GM18505 (cell line): ENCODE measurements around the gene MLLT6.

Source experiments
- ATAC-seq: cut with Tn5 transposase; IDR thresholded peaks from one replicate; pipeline ENCODE4 v1.9.1; 2021; ENCODE audit not compliant: unreplicated experiment
- POLR2A ChIP-seq: IDR thresholded peaks from 4 replicates; pipeline ENCODE4 v1.6.1; 2011; ENCODE audit warnings: borderline replicate concordance; ENCODE audit not compliant: insufficient read depth, insufficient read length; ENCODE audit errors: extremely low read depth

Gene MLLT6

GRCh38 chr17:38691154-38691553 lies 13.9 kb upstream of the MLLT6 start:
- TF ChIP-seq POLR2A = no peak
- ATAC-seq = no peak

DNA sequence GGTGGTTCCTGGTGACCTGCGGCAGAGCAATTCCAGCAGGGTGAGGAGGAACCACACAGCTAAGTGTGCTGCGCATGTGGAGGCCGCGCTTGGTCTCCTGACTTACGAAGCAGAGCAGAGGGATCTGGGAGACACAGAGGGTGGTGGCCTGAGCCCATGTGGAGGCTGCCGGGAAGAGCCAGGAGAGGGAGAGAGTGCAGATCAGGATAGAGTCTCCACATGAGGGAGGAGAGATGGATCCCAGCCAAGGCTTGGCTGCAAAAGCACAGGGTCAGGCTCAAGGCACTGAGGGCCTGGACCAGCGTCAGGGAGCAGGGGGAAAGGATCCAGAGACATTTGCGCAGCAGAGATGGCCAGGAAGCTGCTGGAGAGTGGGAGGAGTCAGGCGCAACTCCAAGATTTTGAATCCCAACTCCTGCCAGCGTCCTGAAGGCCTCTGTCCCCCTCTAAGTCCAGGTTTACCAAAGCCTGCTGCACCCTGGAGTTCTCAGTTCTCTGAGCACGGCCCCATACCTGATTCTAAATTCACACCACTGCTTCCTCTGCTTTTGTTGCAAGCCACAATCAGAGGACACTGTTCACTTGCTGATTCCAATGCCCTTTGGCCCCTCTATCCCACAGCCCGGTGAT lies 11.3 kb upstream of the MLLT6 start:
- no peak for ATAC-seq
- no peak for TF ChIP-seq POLR2A

GRCh38 chr17:38697061-38697820 lies 7.8 kb upstream of the MLLT6 start:
- no peak for TF ChIP-seq POLR2A

GRCh38 chr17:38698760-38699159 lies 6.3 kb upstream of the MLLT6 start:
- no peak for ATAC-seq
- TF ChIP-seq POLR2A = no peak

More at GRCh38 chr17:38697061-38697820, 7.8 kb upstream of the MLLT6 start:
- no peak for ATAC-seq

- no peak for TF ChIP-seq POLR2A
- ATAC-seq = peak; percentile 23
Observed at GRCh38 chr17:38701504-38702165, 3.4 kb upstream of the MLLT6 start.

- TF ChIP-seq POLR2A = peak; percentile 88
- peak; percentile 23 for ATAC-seq
Observed at GRCh38 chr17:38702166-38702915, 2.7 kb upstream of the MLLT6 start.

- TF ChIP-seq POLR2A = peak; percentile 40
- no peak for ATAC-seq
Observed at GRCh38 chr17:38702916-38703741, 1.9 kb upstream of the MLLT6 start.

- no peak for ATAC-seq
Observed at GRCh38 chr17:38703742-38704605, 1.1 kb upstream of the MLLT6 start.

DNA sequence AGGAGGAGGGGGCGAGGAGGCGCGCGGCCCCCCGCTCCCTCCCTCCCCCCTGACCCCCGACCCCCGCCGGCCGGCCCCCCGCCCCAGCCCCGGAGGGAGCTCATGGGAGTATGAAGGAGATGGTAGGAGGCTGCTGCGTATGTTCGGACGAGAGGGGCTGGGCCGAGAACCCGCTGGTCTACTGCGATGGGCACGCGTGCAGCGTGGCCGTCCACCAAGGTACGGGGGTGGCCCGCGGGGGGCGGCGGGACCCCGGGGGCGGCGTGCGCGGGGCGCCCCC lies 390 bp downstream of the MLLT6 start:
- TF ChIP-seq POLR2A = no peak
- ATAC-seq = no peak

More at GRCh38 chr17:38703742-38704605, 1.1 kb upstream of the MLLT6 start:
- TF ChIP-seq POLR2A = peak; percentile 59

GRCh38 chr17:38705803-38706504 lies 881 bp downstream of the MLLT6 start:
- ATAC-seq = no peak

GRCh38 chr17:38706505-38707216 lies 1.6 kb downstream of the MLLT6 start:
- no peak for TF ChIP-seq POLR2A

More at GRCh38 chr17:38705803-38706504, 881 bp downstream of the MLLT6 start:
- TF ChIP-seq POLR2A = no peak

More at GRCh38 chr17:38706505-38707216, 1.6 kb downstream of the MLLT6 start:
- no peak for ATAC-seq
